Fibroblast of lung (primary cell): ENCODE measurements around the gene KDM1A.
"Not testable (repeated sequence)": the region's sequence is repeated elsewhere in the genome, so short reads cannot be mapped to it uniquely, and the experiment has no call there.

ENCODE experiments used
- EZH2 ChIP-seq: IDR thresholded peaks from 2 replicates; pipeline ENCODE4 v1.5.1; 2012; ENCODE audit warnings: low read length, control low read depth, mild to moderate bottlenecking; ENCODE audit errors: missing control alignments
- TF ChIP-seq, protein P1 (sequence below), 2 donors: IDR thresholded peaks in 1 of 2; conservative IDR thresholded peaks in 1 of 2; 1 replicate in 1 of 2; 2 replicates in 1 of 2; pipeline ENCODE4 v1.5.1; 2011 to 2012; ENCODE audit warnings: low read length in 2 of 2, control low read depth in 1 of 2, inconsistent platforms in 1 of 2, low read depth in 1 of 2, mild to moderate bottlenecking in 1 of 2

- TF ChIP-seq, protein P1, sequence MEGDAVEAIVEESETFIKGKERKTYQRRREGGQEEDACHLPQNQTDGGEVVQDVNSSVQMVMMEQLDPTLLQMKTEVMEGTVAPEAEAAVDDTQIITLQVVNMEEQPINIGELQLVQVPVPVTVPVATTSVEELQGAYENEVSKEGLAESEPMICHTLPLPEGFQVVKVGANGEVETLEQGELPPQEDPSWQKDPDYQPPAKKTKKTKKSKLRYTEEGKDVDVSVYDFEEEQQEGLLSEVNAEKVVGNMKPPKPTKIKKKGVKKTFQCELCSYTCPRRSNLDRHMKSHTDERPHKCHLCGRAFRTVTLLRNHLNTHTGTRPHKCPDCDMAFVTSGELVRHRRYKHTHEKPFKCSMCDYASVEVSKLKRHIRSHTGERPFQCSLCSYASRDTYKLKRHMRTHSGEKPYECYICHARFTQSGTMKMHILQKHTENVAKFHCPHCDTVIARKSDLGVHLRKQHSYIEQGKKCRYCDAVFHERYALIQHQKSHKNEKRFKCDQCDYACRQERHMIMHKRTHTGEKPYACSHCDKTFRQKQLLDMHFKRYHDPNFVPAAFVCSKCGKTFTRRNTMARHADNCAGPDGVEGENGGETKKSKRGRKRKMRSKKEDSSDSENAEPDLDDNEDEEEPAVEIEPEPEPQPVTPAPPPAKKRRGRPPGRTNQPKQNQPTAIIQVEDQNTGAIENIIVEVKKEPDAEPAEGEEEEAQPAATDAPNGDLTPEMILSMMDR (conservative IDR thresholded peaks at IDR 0.05 in 1 of 2, IDR thresholded peaks at IDR 0.05 in 1 of 2; ENCODE audit: low read depth in 1 of 2, low read length in 2 of 2), result not testable (repeated sequence)
- not testable (repeated sequence) for TF ChIP-seq EZH2
Observed at GRCh38 chr1:23000133-23000532, 19.1 kb upstream of the KDM1A start.
